IMR-90 (cell line): ENCODE measurements around the gene ZSWIM3. TPM values are rescaled to one million over a fixed set of nuclear protein-coding genes. Genes with fewer than 3 reads are reported as not detected.

Experiments
- ATAC-seq: fragments of 200-7000 bp; cut with Tn5 transposase; 2 replicates; pipeline ENCODE4 v1.9.1; 2020; ENCODE audit warnings: low read depth, mild to moderate bottlenecking, moderate library complexity
- BruUV-seq: library from RNA; stranded (reverse); fragments of 400-500 nt; replicated peaks from 2 replicates; lab custom pipeline; 2021; lab: Mats Ljungman, UMichigan
- CTCF ChIA-PET: fragments of 300-600 bp; formaldehyde crosslinking; extraction: SDS; loops from one replicate; lab custom pipeline; 2021; ENCODE audit warnings: antibody characterized with exemption; lab: Yijun Ruan, JAX
- POLR2A ChIA-PET: fragments of 300-600 bp; sonication (Branson Sonifier 250); formaldehyde crosslinking; loops from one replicate; lab custom pipeline; 2022; ENCODE audit warnings: antibody characterized with exemption; ENCODE audit not compliant: unreplicated experiment; lab: Charles Lee
- DNase-seq: peaks from one replicate; pipeline ENCODE4 v3.0.0; 2013
- H2AFZ ChIP-seq: replicated peaks from 2 replicates; pipeline ENCODE3; 2013; ENCODE audit warnings: low read length, mild to moderate bottlenecking; ENCODE audit not compliant: poor library complexity
- H2AK5ac ChIP-seq: 2 replicates; pipeline ENCODE4 v1.6.1; 2013; ENCODE audit warnings: low read depth, low read length, inconsistent platforms
- H2AK9ac ChIP-seq: replicated peaks from 2 replicates; pipeline ENCODE3; 2013; ENCODE audit warnings: mild to moderate bottlenecking, low read depth, low read length, moderate library complexity; ENCODE audit not compliant: poor library complexity
- H2BK120ac ChIP-seq: 2 replicates; pipeline ENCODE4 v1.6.1; 2013; ENCODE audit warnings: low read depth, low read length, inconsistent platforms
- H2BK15ac ChIP-seq: 3 replicates; pipeline ENCODE4 v1.6.1; 2013; ENCODE audit warnings: low read depth, low read length, inconsistent platforms
- H2BK20ac ChIP-seq: 2 replicates; pipeline ENCODE4 v1.6.1; 2013; ENCODE audit warnings: low read depth, mild to moderate bottlenecking, inconsistent platforms, low read length, moderate library complexity
- H2BK5ac ChIP-seq: 2 replicates; pipeline ENCODE4 v1.6.1; 2013; ENCODE audit warnings: mild to moderate bottlenecking, low read depth, low read length, inconsistent platforms; ENCODE audit not compliant: poor library complexity, severe bottlenecking
- H3K14ac ChIP-seq: replicated peaks from 2 replicates; pipeline ENCODE4 v1.6.1; 2013; ENCODE audit warnings: low read depth, low read length, inconsistent platforms
- H3K18ac ChIP-seq: 2 replicates; pipeline ENCODE4 v1.6.1; 2013; ENCODE audit warnings: low read depth, low read length, control low read depth
- H3K23ac ChIP-seq: 2 replicates; pipeline ENCODE4 v1.6.1; 2013; ENCODE audit warnings: low read depth, low read length, inconsistent platforms
- H3K27ac ChIP-seq: 2 replicates; pipeline ENCODE4 v1.5.1; 2013; ENCODE audit warnings: mild to moderate bottlenecking, control low read depth, low read length; ENCODE audit not compliant: insufficient read depth
- H3K27me3 ChIP-seq: 2 replicates; pipeline ENCODE4 v1.6.1; 2013; ENCODE audit warnings: low read length; ENCODE audit not compliant: control insufficient read depth, insufficient read depth
- H3K36me3 ChIP-seq: 2 replicates; pipeline ENCODE4 v1.6.1; 2013; ENCODE audit warnings: low read length, mixed read lengths; ENCODE audit not compliant: control insufficient read depth, insufficient read depth
- H3K4ac ChIP-seq: 2 replicates; pipeline ENCODE4 v1.6.1; 2013; ENCODE audit warnings: low read depth, low read length, inconsistent platforms
- H3K4me1 ChIP-seq: 2 replicates; pipeline ENCODE4 v1.6.1; 2013; ENCODE audit warnings: low read length, mixed read lengths; ENCODE audit not compliant: control insufficient read depth, insufficient read depth
- H3K4me2 ChIP-seq: 2 replicates; pipeline ENCODE4 v1.6.1; 2013; ENCODE audit warnings: low read depth, mild to moderate bottlenecking, control low read depth, low read length, moderate library complexity
- H3K4me3 ChIP-seq: 2 replicates; pipeline ENCODE4 v1.5.1; 2013; ENCODE audit warnings: low read depth, mild to moderate bottlenecking, control low read depth, low read length, moderate library complexity; ENCODE audit not compliant: insufficient read depth
- H3K56ac ChIP-seq: 2 replicates; pipeline ENCODE4 v1.6.1; 2013; ENCODE audit warnings: low read length, inconsistent platforms; ENCODE audit not compliant: insufficient read depth; ENCODE audit errors: extremely low read depth
- H3K79me1 ChIP-seq, 2 experiments: 2 replicates each; pipeline ENCODE4 v1.6.1; 2013; ENCODE audit warnings: low read length in 2 of 2, inconsistent platforms in 1 of 2, low read depth in 1 of 2
- H3K9ac ChIP-seq: 2 replicates; pipeline ENCODE4 v1.6.1; 2013; ENCODE audit warnings: low read depth, low read length, control low read depth
- H3K9me1 ChIP-seq: 2 replicates; pipeline ENCODE4 v1.6.1; 2013; ENCODE audit warnings: low read length, inconsistent platforms; ENCODE audit not compliant: insufficient read depth
- H3K9me3 ChIP-seq: 2 replicates; pipeline ENCODE4 v1.6.1; 2013; ENCODE audit warnings: low read length; ENCODE audit not compliant: control insufficient read depth, insufficient read depth
- H4K20me1 ChIP-seq: 2 replicates; pipeline ENCODE4 v1.6.1; 2013; ENCODE audit warnings: low read length, inconsistent platforms; ENCODE audit not compliant: insufficient read depth
- H4K5ac ChIP-seq: 2 replicates; pipeline ENCODE4 v1.6.1; 2013; ENCODE audit warnings: mild to moderate bottlenecking, low read depth, low read length, control low read depth
- H4K8ac ChIP-seq, 2 experiments: 2 replicates each; pipeline ENCODE4 v1.6.1; 2013; ENCODE audit warnings: low read depth in 2 of 2, low read length in 2 of 2, control low read depth in 1 of 2, inconsistent platforms in 1 of 2
- H4K91ac ChIP-seq: 2 replicates; pipeline ENCODE4 v1.6.1; 2013; ENCODE audit warnings: low read depth, low read length, inconsistent platforms; ENCODE audit not compliant: insufficient read depth
- BHLHE40 ChIP-seq: fragments of 150-350 bp; IDR thresholded peaks from 2 replicates; pipeline ENCODE4 v1.6.1; 2016; ENCODE audit warnings: mild to moderate bottlenecking, low read depth, low read length
- CEBPB ChIP-seq: IDR thresholded peaks from 2 replicates; pipeline ENCODE4 v1.6.1; 2012; ENCODE audit warnings: low read depth, low read length, improper control_type of control experiment
- CHD1 ChIP-seq: IDR thresholded peaks from 2 replicates; pipeline ENCODE4 v1.6.1; 2012; ENCODE audit warnings: low read depth, low read length, improper control_type of control experiment
- MAZ ChIP-seq: IDR thresholded peaks from 2 replicates; pipeline ENCODE4 v1.6.1; 2012; ENCODE audit warnings: low read depth, mild to moderate bottlenecking, low read length, improper control_type of control experiment, moderate library complexity, borderline replicate concordance
- MXI1 ChIP-seq: IDR thresholded peaks from 2 replicates; pipeline ENCODE4 v1.6.1; 2012; ENCODE audit warnings: low read depth, mild to moderate bottlenecking, low read length, moderate library complexity, borderline replicate concordance
- POLR2A ChIP-seq: IDR thresholded peaks from 2 replicates; pipeline ENCODE4 v1.6.1; 2012; ENCODE audit warnings: mild to moderate bottlenecking, low read depth, low read length
- RFX5 ChIP-seq: IDR thresholded peaks from 2 replicates; pipeline ENCODE4 v1.8.0; 2012; ENCODE audit warnings: low read depth, mild to moderate bottlenecking, low read length, moderate library complexity
- WGBS, 2 experiments: methylation state at CpG; one replicate each; pipeline versions ENCODE4 v1.1.5 to v1.1.7; 2013; ENCODE audit warnings: missing lambda C conversion rate in 2 of 2; ENCODE audit not compliant: insufficient read length in 1 of 2; ENCODE audit errors: extremely low coverage in 2 of 2; 5-methylcytosine and 5-hydroxymethylcytosine counted together
- dilution Hi-C: fragments of 300-500 bp; cut with HindIII; formaldehyde crosslinking; loops from one replicate; pipeline ENCODE4 v1.14.3; 2018; ENCODE audit warnings: low sequenced_read_pairs; ENCODE audit not compliant: unreplicated experiment
- in situ Hi-C: fragments of 300-500 bp; cut with MboI; formaldehyde crosslinking; loops from 3 replicates; pipeline ENCODE4 v1.14.3; 2019; ENCODE audit warnings: low sequenced_read_pairs, inconsistent platforms, mixed read lengths
- intact Hi-C: fragments of 100-400 bp; cut with micrococcal nuclease; formaldehyde crosslinking; loops from 2 replicates; pipeline ENCODE4 v1.10.0; 2022
- polyA plus RNA-seq, 3 experiments: library from polyadenylated mRNA; depleted of rRNA; stranded (reverse); fragments of >200 nt; gene quantifications; 2 replicates each; pipeline ENCODE4 v1.2.3, GENCODE V29; 2012; ENCODE audit warnings: low replicate concordance in 1 of 3
- total RNA-seq: library from RNA; depleted of rRNA; stranded (reverse); fragments of >200 nt; gene quantifications from 2 replicates; pipeline ENCODE4 v1.2.3, GENCODE V29; 2012
- TF ChIP-seq, protein P1 (sequence below): fragments of 150-350 bp; IDR thresholded peaks from 2 replicates; pipeline ENCODE4 v1.6.1; 2017; ENCODE audit warnings: mild to moderate bottlenecking, antibody characterized with exemption, low read length, low read depth
- TF ChIP-seq, protein P2 (sequence below): fragments of 150-350 bp; IDR thresholded peaks from 2 replicates; pipeline ENCODE4 v1.6.1; 2016; ENCODE audit warnings: low read depth, mild to moderate bottlenecking, low read length, moderate library complexity, borderline replicate concordance
- TF ChIP-seq, protein P3 (sequence below): conservative IDR thresholded peaks from 2 replicates; pipeline ENCODE4 v1.5.1; 2012; ENCODE audit warnings: mild to moderate bottlenecking, low read depth, low read length, improper control_type of control experiment

ZSWIM3 gene
- total and polyA plus RNA-seq, 2 of the 4 experiments (the other 2 are of a cell fraction), result 3.3 to 8.6 TPM

DNA sequence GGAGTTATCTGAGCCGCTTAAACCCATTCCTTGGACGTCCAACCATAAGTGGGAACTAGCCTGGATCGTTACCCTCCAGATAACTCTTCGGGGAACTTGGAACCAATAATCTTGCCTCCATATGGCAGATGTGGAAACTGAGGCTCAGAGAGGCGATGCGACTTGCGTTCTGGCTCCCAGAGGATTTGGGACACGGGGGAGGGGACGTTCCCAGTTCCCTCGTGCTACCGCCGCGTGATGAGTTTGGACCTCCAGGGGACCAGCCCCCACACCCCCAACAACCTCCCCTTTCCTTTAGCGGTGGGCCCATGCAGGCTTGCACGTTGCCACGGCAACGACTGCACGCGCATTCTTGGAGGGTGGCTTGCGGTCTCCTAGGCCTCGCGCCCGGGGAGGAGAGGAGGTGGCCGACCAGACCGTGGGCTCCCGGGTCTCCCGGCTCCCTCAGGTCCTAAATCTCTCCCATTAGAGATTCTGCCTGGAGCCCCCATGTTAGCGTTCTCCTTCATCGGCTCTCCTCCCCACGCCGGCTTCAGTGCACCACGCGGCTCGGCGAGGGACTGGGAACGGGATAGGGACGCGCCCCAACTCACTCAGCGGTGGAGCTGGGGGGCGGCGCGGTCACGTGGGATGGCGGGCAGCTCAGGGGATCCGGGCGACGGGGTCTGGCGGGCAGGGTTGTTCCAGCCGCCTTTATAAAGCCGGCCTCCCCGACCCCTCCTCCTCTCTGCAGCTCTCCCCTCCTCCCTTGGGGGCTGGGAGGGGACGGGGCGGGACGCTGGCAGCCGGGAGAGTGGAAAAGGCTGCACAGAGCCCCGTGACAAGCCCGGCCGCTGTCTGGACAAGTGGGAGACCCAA is 54.3 kb downstream of the ZSWIM3 start, which contains the start of gene PLTP:
Gene PLTP, minus strand, starts transcription at position 670 of the 858 bp plus-strand sequence. CDS start 703 bp downstream, outside the sequence.
- H2AK5ac ChIP-seq, result peak within 1 kb of the TSS; percentile 81
- peak within 1 kb of the TSS; percentile 51 for H4K5ac ChIP-seq
- TF ChIP-seq MAZ (peak; percentile 52; the same call in 1 of the 2 replicates), CEBPB (no peak), MXI1 (peak; percentile 45; the same call in 1 of the 2 replicates), POLR2A (no peak; the same call in none of the 2 replicates), RFX5 (no peak), BHLHE40 (no peak; the same call in 1 of the 2 replicates), CHD1 (no peak)
- TF ChIP-seq, protein P1, sequence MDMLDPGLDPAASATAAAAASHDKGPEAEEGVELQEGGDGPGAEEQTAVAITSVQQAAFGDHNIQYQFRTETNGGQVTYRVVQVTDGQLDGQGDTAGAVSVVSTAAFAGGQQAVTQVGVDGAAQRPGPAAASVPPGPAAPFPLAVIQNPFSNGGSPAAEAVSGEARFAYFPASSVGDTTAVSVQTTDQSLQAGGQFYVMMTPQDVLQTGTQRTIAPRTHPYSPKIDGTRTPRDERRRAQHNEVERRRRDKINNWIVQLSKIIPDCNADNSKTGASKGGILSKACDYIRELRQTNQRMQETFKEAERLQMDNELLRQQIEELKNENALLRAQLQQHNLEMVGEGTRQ, result peak; percentile 69
- TF ChIP-seq, protein P2, sequence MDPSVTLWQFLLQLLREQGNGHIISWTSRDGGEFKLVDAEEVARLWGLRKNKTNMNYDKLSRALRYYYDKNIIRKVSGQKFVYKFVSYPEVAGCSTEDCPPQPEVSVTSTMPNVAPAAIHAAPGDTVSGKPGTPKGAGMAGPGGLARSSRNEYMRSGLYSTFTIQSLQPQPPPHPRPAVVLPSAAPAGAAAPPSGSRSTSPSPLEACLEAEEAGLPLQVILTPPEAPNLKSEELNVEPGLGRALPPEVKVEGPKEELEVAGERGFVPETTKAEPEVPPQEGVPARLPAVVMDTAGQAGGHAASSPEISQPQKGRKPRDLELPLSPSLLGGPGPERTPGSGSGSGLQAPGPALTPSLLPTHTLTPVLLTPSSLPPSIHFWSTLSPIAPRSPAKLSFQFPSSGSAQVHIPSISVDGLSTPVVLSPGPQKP, result no peak
- TF ChIP-seq, protein P3, sequence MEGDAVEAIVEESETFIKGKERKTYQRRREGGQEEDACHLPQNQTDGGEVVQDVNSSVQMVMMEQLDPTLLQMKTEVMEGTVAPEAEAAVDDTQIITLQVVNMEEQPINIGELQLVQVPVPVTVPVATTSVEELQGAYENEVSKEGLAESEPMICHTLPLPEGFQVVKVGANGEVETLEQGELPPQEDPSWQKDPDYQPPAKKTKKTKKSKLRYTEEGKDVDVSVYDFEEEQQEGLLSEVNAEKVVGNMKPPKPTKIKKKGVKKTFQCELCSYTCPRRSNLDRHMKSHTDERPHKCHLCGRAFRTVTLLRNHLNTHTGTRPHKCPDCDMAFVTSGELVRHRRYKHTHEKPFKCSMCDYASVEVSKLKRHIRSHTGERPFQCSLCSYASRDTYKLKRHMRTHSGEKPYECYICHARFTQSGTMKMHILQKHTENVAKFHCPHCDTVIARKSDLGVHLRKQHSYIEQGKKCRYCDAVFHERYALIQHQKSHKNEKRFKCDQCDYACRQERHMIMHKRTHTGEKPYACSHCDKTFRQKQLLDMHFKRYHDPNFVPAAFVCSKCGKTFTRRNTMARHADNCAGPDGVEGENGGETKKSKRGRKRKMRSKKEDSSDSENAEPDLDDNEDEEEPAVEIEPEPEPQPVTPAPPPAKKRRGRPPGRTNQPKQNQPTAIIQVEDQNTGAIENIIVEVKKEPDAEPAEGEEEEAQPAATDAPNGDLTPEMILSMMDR, result no peak
- peak within 1 kb of the TSS; percentile 76 for H2BK120ac ChIP-seq
- peak within 1 kb of the TSS; percentile 77 for H4K91ac ChIP-seq
- H3K27ac ChIP-seq, result peak within 1 kb of the TSS; percentile 69
- dilution Hi-C loops, result no loop called here
- H3K23ac ChIP-seq, result peak within 1 kb of the TSS; percentile 85
- H4K20me1 ChIP-seq, result no peaks in the 10 kb centered on the region
- peak within 1 kb of the TSS; percentile 88 for H3K4me2 ChIP-seq
- peak within 1 kb of the TSS; percentile 65 to 94 for H4K8ac ChIP-seq
- WGBS, 2 experiments, result 0% methylated on average over 3 of the region's 58 CpGs; no CpG with 5 or more reads in 1 of the 2 experiments
- H3K9me1 ChIP-seq, result peaks cover 14% of the 10 kb centered on the region
- peak within 1 kb of the TSS; percentile 28; the same call in 1 of the 2 replicates for H3K56ac ChIP-seq
- intact Hi-C loops, result no loop called here
- peaks cover 18% of the 10 kb centered on the region; the same call in 1 of the 2 replicates for H3K36me3 ChIP-seq
- peak within 1 kb of the TSS; percentile 49 for H2BK20ac ChIP-seq
- peak within 1 kb of the TSS; percentile 43 for H3K4me3 ChIP-seq
- peak within 1 kb of the TSS; percentile 58 for H3K9ac ChIP-seq
- H3K27me3 ChIP-seq, result no peaks in the 10 kb centered on the region
- peak within 1 kb of the TSS; percentile 39 for H3K18ac ChIP-seq
- H2AK9ac ChIP-seq, result peak within 1 kb of the TSS; percentile 89
- DNase-seq (peak; percentile 57), ATAC-seq (peak; percentile 36)
- peak within 1 kb of the TSS; percentile 69 for H2BK5ac ChIP-seq
- H3K4me1 ChIP-seq, result peaks cover 13% of the 10 kb centered on the region
- ChIA-PET CTCF (no interaction called here), POLR2A (no interaction called here)
- H2BK15ac ChIP-seq, result peak within 1 kb of the TSS; percentile 20; the same call in 2 of the 3 replicates
- H2AFZ ChIP-seq, result peak within 1 kb of the TSS; percentile 87
- peak within 1 kb of the TSS; percentile 82 for H3K4ac ChIP-seq
- BruUV-seq, result no TSS peak
- peaks cover 5 to 22% of the 10 kb centered on the region in 2 experiments; a peak in 3 of 4 replicates for H3K79me1 ChIP-seq
- H3K9me3 ChIP-seq, result no peaks in the 10 kb centered on the region
- peak within 1 kb of the TSS; percentile 94 for H3K14ac ChIP-seq
- in situ Hi-C loops, result loop anchor here (25.0 kb wide), 1 partner anchor 574 kb away; the partner anchor contains the start of gene SDC4
